ENCODE data around the gene CUBN.
"Not testable (repeated sequence)": the region's sequence is repeated elsewhere in the genome, so short reads cannot be mapped to it uniquely, and the experiment has no call there.

GRCh38 chr10:17114878-17115444 is 14.7 kb downstream of the CUBN start:
- TF ChIP-seq POLR2A, CTCF (IDR thresholded peaks at IDR 0.05): not testable (repeated sequence)

Measured in prostate gland (tissue), 2 donors.